ENCODE data around the gene RIN3.
"Not testable (repeated sequence)": the region's sequence is repeated elsewhere in the genome, so short reads cannot be mapped to it uniquely, and the experiment has no call there.

The RIN3 gene

DNA sequence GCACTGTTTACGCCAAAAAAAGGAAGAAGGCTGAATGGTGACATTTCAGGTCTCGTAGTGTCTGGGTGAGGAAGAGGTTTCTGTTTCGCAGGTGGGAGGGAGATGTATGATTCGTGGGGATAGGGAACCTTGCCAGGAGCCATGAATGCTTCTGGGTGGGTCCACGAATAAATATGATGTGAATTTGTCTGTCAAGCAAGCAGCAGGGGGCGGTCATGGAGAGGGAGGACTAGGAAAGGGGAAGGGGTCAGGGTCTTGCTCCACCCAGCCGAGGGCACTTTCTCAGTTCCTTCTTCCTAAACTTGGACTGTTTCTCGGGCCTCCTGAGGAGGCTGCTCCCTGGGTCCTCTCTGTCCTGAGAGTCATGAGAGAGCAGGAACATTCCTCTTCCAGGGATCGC lies 162.4 kb downstream of the RIN3 start:
- peak; percentile 87 for DNase-seq

DNA sequence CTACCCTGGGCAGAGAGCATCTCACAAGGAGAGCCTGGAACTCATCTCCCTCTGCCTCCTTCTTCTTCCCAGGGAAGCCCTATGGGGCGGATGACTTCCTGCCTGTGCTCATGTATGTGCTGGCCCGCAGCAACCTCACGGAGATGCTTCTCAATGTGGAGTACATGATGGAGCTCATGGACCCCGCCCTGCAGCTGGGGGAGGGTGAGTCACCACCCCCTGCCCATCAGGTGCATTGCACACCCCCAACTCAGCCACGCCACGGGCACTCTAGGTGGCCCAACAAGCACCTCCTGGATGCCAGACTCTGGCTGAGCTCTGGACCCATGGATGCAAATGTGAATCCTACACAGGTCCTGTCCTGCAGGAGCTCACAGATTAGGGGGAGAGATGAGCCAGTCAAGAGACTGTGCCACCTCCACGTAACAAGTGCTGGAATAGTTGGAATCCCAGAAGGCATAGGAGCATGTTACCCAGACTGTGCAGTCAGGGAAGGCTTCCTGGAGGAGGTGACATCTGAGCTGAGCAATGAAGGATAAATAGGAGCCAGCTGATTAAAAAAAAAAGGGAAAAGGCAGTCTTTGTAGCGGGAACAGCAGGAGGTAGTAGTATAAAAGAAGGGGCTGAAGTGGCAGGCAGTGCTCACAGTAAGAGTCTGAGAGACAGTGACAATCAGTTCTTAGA lies 163.0 kb downstream of the RIN3 start:
- DNase-seq, result peak; percentile 52

GRCh38 chr14:92677087-92677668 lies 163.6 kb downstream of the RIN3 start:
- DNase-seq, result peak; percentile 98

DNA sequence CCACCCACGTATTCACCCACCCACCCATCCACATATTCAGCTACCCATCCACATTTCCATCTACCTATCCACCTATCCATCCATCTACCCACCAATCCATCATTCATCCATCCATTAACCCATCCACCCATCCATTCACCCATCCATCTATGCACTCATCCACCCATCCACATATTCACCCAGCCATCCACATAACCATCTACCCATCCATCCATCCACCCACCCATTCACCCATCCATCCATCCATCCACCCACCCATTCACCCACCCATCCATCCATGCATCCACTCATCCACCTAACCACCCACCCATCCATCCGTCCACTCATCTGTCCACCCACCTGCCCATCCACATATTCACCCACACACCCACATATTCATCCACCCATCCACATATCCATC lies 164.4 kb downstream of the RIN3 start:
- DNase-seq, result no peak

GRCh38 chr14:92678766-92679165 lies 165.2 kb downstream of the RIN3 start:
- DNase-seq, result no peak

GRCh38 chr14:92679246-92679645 lies 165.7 kb downstream of the RIN3 start:
- DNase-seq, result no peak

- not testable (repeated sequence) for DNase-seq
Measured at GRCh38 chr14:92680330-92680729, 166.7 kb downstream of the RIN3 start.

GRCh38 chr14:92680781-92681650 lies 167.4 kb downstream of the RIN3 start:
- peak; percentile 76 for DNase-seq

DNA sequence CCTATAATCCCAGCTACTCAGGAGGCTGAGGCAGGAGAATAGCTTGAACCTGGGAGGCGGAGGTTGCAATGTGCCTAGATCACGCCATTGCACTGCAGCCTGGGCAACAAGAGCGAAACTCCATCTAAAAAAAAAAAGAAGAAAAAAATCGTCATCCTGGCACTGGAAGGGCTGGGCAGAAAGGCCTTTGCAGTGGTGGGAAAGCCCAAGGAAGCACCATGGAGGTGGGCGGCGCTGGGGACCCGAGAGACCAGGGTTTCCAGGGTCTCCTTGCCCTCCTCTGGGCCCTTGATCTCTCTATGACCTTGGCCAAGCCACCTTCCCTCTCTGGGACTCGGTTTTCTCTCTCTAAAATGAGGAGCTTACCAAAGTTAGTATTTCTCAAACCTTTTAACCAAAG lies 169.5 kb downstream of the RIN3 start:
- DNase-seq, result no peak

- no peak for DNase-seq
Measured at GRCh38 chr14:92684801-92685560, 171.4 kb downstream of the RIN3 start.

DNA sequence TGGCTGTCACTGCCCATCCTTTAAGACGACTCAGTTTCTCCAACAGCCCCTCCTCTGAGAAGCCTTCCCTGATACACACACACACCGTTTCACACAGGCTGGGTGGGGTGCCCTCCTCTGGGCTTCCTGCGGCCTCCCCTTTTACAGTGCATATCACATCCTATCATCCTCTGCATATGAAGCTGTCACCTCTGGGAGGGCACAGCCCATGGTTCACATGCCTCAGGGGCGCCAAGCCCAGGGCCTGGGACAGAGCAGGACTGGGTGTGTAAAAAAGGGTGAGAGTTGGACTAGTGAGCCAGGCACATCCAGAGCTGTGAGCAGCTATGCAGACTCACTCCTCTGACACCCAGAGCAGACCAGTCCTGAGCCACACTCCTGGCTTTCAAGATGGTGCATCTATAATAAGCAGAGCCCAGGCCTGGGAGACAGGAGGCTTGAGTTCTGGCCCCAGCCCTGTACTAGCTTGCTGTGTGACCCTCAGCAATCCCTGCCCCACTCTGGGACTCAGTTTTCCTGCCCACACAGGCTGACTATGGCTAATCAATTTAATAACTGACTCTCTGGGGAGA lies 172.3 kb downstream of the RIN3 start:
- no peak for DNase-seq

DNA sequence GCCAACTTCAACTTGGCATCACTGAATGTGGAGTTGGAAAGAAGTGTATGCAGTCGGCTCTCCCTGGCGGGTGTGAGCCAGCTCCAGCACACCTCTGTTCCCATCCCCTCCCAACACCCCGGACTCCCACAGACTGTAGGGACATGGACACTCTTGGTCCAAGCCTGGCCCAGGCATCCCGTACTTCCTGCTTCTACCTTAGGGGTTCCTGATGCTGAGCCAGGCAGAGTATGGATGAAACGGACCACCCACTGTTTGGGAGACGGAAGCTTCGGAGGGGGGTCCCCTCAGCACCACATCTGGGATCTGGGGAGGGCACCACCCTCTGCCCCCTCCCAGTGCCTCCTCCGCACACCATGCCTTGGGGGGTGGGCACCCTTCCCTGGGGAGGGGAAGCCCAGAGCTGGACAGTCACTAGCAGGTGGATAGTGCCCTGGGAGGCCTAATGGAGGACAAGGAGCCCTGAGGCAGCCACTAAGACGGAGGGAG lies 172.9 kb downstream of the RIN3 start:
- no peak for DNase-seq

- DNase-seq, result no peak
Measured at GRCh38 chr14:92686900-92687427, 173.4 kb downstream of the RIN3 start.

GRCh38 chr14:92687681-92688433 lies 174.3 kb downstream of the RIN3 start:
- DNase-seq, result no peak

DNA sequence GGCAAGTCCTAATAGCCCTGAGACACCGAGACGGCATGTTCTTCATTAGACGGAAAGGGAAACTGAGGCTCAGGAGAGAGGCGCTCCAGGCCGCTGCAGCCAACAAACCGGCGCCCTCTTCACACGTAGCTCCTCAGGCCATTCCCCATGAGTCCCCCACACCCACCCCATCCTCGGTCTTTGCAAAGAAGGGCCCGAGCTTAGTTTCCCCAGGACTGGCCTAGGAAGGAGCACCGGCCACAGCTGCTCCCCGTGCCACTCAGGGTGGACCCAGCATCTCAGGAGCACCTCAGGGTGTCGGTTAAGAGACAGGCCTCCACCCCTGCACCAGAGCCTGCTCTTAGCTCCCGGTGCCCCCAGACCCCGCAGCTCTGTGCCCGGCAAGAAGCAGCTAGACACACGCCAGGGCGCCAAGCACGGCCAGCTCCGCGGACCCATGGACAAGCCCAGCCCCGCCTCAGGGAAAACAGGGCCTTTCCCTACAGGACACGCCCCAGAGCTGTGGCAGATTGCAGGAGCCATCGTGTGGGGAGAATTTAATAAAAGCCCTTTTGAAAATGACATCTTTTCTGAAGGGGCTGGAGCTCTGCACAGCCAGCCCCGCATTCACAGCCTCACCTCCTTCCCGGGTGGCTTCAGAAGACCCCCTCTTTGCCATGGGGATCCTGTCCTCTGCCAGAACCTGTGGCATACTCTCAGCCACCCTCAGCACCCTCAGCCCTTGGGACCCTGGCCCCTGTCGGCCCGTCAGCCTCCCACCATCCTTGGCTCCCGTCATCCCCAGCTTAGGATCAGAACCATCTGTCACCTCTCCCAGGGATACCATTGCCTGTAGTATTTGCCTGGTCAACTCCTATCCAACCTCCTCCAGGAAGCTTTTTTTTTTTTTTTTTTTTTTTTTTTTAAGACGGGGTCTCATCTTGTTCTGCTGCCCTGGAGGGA lies 175.1 kb downstream of the RIN3 start:
- DNase-seq, result no peak

- peak; percentile 20 for DNase-seq
Measured at GRCh38 chr14:92690171-92691011, 176.8 kb downstream of the RIN3 start.

DNA sequence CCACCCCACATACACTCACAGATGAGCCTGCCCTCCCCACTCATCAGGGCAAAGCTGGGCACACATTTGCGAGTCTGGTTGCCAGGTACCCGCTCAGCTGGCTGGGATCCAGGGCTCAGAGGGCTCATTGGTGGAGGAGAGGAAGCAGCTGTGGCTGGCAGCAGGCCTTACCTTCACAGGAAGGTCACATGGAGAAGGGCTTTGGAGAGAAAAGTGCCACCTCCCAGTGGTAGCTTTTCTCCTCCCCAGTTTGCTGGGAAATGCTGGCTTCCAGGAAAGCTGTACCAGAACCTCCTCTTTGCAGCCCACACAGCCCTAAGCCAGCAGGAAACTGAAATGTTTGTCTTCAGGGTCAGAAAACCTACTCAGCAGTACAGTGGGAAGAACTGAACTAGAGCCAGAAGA lies 179.2 kb downstream of the RIN3 start:
- no peak for DNase-seq

GRCh38 chr14:92693998-92694795 lies 180.6 kb downstream of the RIN3 start:
- DNase-seq, result no peak

- no peak for DNase-seq
Measured at GRCh38 chr14:92694807-92695206, 181.2 kb downstream of the RIN3 start.
